HuH-7.5 (cell line): ENCODE results near the gene GPX2.

Source experiments
- DNase-seq: peaks from one replicate; pipeline ENCODE4 v3.0.0; 2011; ENCODE audit warnings: low spot score

The GPX2 gene

GRCh38 chr14:64958743-64959142 is 16.2 kb upstream of the GPX2 start:
- DNase-seq, result no peak

GRCh38 chr14:64958201-64958600 is 15.7 kb upstream of the GPX2 start:
- DNase-seq, result no peak

- DNase-seq, result no peak
These were observed 14.3 kb upstream of the GPX2 start for GRCh38 chr14:64956697-64957406.

- no peak for DNase-seq
These were observed 12.8 kb upstream of the GPX2 start for GRCh38 chr14:64955297-64955696.

GRCh38 chr14:64954491-64955240 is 12.1 kb upstream of the GPX2 start:
- no peak for DNase-seq

GRCh38 chr14:64953661-64954060 is 11.1 kb upstream of the GPX2 start:
- no peak for DNase-seq

GRCh38 chr14:64953310-64953654 is 10.7 kb upstream of the GPX2 start:
- DNase-seq, result no peak

GRCh38 chr14:64952598-64953309 is 10.2 kb upstream of the GPX2 start:
- no peak for DNase-seq

- no peak for DNase-seq
These were observed 9.2 kb upstream of the GPX2 start for GRCh38 chr14:64951724-64952123.

GRCh38 chr14:64951291-64951690 is 8.7 kb upstream of the GPX2 start:
- no peak for DNase-seq

GRCh38 chr14:64950889-64951288 is 8.3 kb upstream of the GPX2 start:
- no peak for DNase-seq

- DNase-seq, result no peak
These were observed 6.2 kb upstream of the GPX2 start for GRCh38 chr14:64948612-64949210.

- no peak for DNase-seq
These were observed 5.4 kb upstream of the GPX2 start for GRCh38 chr14:64947710-64948611.

GRCh38 chr14:64946310-64947045 is 3.9 kb upstream of the GPX2 start:
- DNase-seq, result no peak

- no peak for DNase-seq
These were observed 3.1 kb upstream of the GPX2 start for GRCh38 chr14:64945431-64946178.

GRCh38 chr14:64944861-64945260 is 2.3 kb upstream of the GPX2 start:
- DNase-seq, result no peak

GRCh38 chr14:64944041-64944440 is 1.5 kb upstream of the GPX2 start:
- no peak for DNase-seq

GRCh38 chr14:64943556-64943955 is 1.0 kb upstream of the GPX2 start:
- no peak for DNase-seq

GRCh38 chr14:64940336-64940910 is 2.1 kb downstream of the GPX2 start:
- no peak for DNase-seq

GRCh38 chr14:64939817-64940190 is 2.7 kb downstream of the GPX2 start:
- no peak for DNase-seq
